Prostate gland (tissue), 2 donors: ENCODE measurements around the gene IL3. TPM values are rescaled to one million over a fixed set of nuclear protein-coding genes. Genes with fewer than 3 reads are reported as not detected.

Experiments
- DNase-seq: peaks from one replicate; pipeline ENCODE4 v3.0.0-alpha.2; 2019; ENCODE audit warnings: low spot score
- H3K27ac ChIP-seq, 2 donors: fragments of 200-600 bp; sonication (generic); 2 replicates each; pipeline ENCODE4 v1.5.1; 2017 to 2019
- H3K27me3 ChIP-seq: fragments of 200-600 bp; sonication (generic); replicated peaks from 2 replicates; pipeline ENCODE4 v1.5.1; 2019; ENCODE audit not compliant: insufficient read depth
- H3K36me3 ChIP-seq, 2 donors: fragments of 200-600 bp; sonication (generic); 1 replicate in 1 of 2; 2 replicates in 1 of 2; pipeline versions ENCODE4 v1.5.1 to v1.8.1; 2017 to 2019
- H3K4me1 ChIP-seq: fragments of 200-600 bp; sonication (generic); replicated peaks from 2 replicates; pipeline ENCODE4 v1.5.1; 2019
- H3K4me3 ChIP-seq, 2 donors: fragments of 200-600 bp; sonication (generic); 2 replicates each; pipeline ENCODE4 v1.5.1; 2017 to 2019
- H3K9me3 ChIP-seq: fragments of 200-600 bp; sonication (generic); 2 replicates; pipeline ENCODE4 v1.5.1; 2017
- CTCF ChIP-seq, 4 experiments: fragments of 200-600 bp in 2 of 4; fragments of 450-650 bp in 2 of 4; sonication (generic) in 2 of 4; IDR thresholded peaks; 1 replicate in 3 of 4; 2 replicates in 1 of 4; pipeline ENCODE4 v1.5.1; 2016 to 2019; ENCODE audit warnings: antibody characterized with exemption in 4 of 4, mild to moderate bottlenecking in 2 of 4, moderate library complexity in 2 of 4
- POLR2A ChIP-seq: fragments of 450-650 bp; IDR thresholded peaks from one replicate; pipeline ENCODE4 v1.6.1; 2016; ENCODE audit warnings: antibody characterized with exemption, mild to moderate bottlenecking
- POLR2AphosphoS5 ChIP-seq: sonication (generic); formaldehyde crosslinking; IDR thresholded peaks from one replicate; pipeline ENCODE4 v1.6.1; 2017; ENCODE audit warnings: antibody characterized with exemption
- WGBS: methylation state at CpG from one replicate; pipeline ENCODE4 v1.1.5; 2018; 5-methylcytosine and 5-hydroxymethylcytosine counted together
- intact Hi-C: fragments of 100-400 bp; cut with DNase I; formaldehyde crosslinking; loops from one replicate; pipeline ENCODE4 v1.14.2; 2022
- small RNA-seq, 2 donors: library from RNA; depleted of rRNA; stranded (forward); fragments of <200 nt; gene quantifications; one replicate each; pipeline ENCODE3, GENCODE V24; 2016
- total RNA-seq, 2 donors: library from RNA; depleted of rRNA; stranded (reverse); fragments of >200 nt; gene quantifications; one replicate each; pipeline ENCODE4 v1.1.0, GENCODE V29; 2016

The IL3 gene
- total RNA-seq, 2 donors from 2014 or later, result not detected

GRCh38 chr5:132109494-132110053 lies 49.1 kb downstream of the IL3 start:
- Histone ChIP-seq H3K27me3 (no peaks in the 10 kb centered on the region), H3K4me1 (no peaks in the 10 kb centered on the region), H3K27ac (no peak overlapping the region), H3K4me3 (no peak overlapping the region), H3K9me3 (no peaks in the 10 kb centered on the region), H3K36me3 (no peaks in the 10 kb centered on the region)
- TF ChIP-seq POLR2A (no peak), POLR2AphosphoS5 (no peak), CTCF (IDR thresholded peaks at IDR 0.05) (no peak)
- DNase-seq, result no peak
- intact Hi-C loops, result no loop called here
- WGBS, result 53% methylated on average over 3 of the region's 3 CpGs

- TF ChIP-seq POLR2A (no peak), POLR2AphosphoS5 (no peak), CTCF (IDR thresholded peaks at IDR 0.05) (no peak)
- 57% methylated on average over 3 of the region's 3 CpGs for WGBS
- H3K4me3 ChIP-seq, result no peak overlapping the region
Measured at GRCh38 chr5:132110195-132110594, 49.7 kb downstream of the IL3 start.

GRCh38 chr5:132110930-132111329 lies 50.5 kb downstream of the IL3 start:
- Histone ChIP-seq H3K4me1 (no peaks in the 10 kb centered on the region), H3K4me3 (no peak overlapping the region), H3K9me3 (no peaks in the 10 kb centered on the region), H3K27me3 (no peaks in the 10 kb centered on the region), H3K36me3 (no peaks in the 10 kb centered on the region), H3K27ac (no peak overlapping the region)
- DNase-seq, result no peak
- no peak for TF ChIP-seq POLR2A
- TF ChIP-seq CTCF (IDR thresholded peaks at IDR 0.05), result no peak
- TF ChIP-seq POLR2AphosphoS5, result no peak
- intact Hi-C loops, result no loop called here

More at GRCh38 chr5:132110195-132110594, 49.7 kb downstream of the IL3 start:
- no peak for DNase-seq
- intact Hi-C loops, result no loop called here
- H3K27ac ChIP-seq, result no peak overlapping the region
- no peaks in the 10 kb centered on the region for H3K27me3 ChIP-seq
- H3K4me1 ChIP-seq, result no peaks in the 10 kb centered on the region
- no peaks in the 10 kb centered on the region for H3K9me3 ChIP-seq
- no peaks in the 10 kb centered on the region for H3K36me3 ChIP-seq

GRCh38 chr5:132112111-132112510 lies 51.7 kb downstream of the IL3 start:
- Histone ChIP-seq H3K27me3 (no peaks in the 10 kb centered on the region), H3K27ac (no peak overlapping the region), H3K36me3 (no peaks in the 10 kb centered on the region), H3K4me3 (no peak overlapping the region), H3K4me1 (no peaks in the 10 kb centered on the region), H3K9me3 (no peaks in the 10 kb centered on the region)
- no peak for TF ChIP-seq CTCF (IDR thresholded peaks at IDR 0.05)
- no peak for TF ChIP-seq POLR2A
- no peak for TF ChIP-seq POLR2AphosphoS5
- 84% methylated on average over 3 of the region's 3 CpGs for WGBS
- DNase-seq, result no peak
- intact Hi-C loops, result no loop called here

Small RNA genes within 50 kb of the gene (small RNA-seq; reads per million reads assigned to genes)
- 0 reads per million in 2 donors for gene RF00285

Other genes starting within 250 kb of the IL3 start
- 1 to 10 TPM in 1 of 2 donors, not detected in 1; 5.6 TPM for gene MEIKIN, start 115.0 kb upstream of the IL3 start, total RNA-seq
- 1 to 10 TPM in 1 of 2 donors, under 1 TPM in 1; 0.23 to 7.9 TPM for gene ACSL6, start 49.0 kb upstream of the IL3 start, total RNA-seq
- not detected for gene CSF2, start 13.1 kb downstream of the IL3 start, total RNA-seq
- 10 to 100 TPM; 16.8 to 18.0 TPM for gene P4HA2, start 167.2 kb downstream of the IL3 start, total RNA-seq
- 10 to 100 TPM; 35.9 to 50.2 TPM for gene PDLIM4, start 197.0 kb downstream of the IL3 start, total RNA-seq
- gene SLC22A4, start 233.7 kb downstream of the IL3 start, total RNA-seq, result 1 to 10 TPM; 5.5 to 8.2 TPM